ENCODE results near the gene CAPRIN1. TPM values are rescaled to one million over a fixed set of nuclear protein-coding genes. Genes with fewer than 3 reads are reported as not detected.

The CAPRIN1 gene
- total and polyA plus RNA-seq, 2 of the 8 experiments (the other 6 are each of a cell fraction or from before 2014, with no cell fraction given), result 221 to 317 TPM

DNA sequence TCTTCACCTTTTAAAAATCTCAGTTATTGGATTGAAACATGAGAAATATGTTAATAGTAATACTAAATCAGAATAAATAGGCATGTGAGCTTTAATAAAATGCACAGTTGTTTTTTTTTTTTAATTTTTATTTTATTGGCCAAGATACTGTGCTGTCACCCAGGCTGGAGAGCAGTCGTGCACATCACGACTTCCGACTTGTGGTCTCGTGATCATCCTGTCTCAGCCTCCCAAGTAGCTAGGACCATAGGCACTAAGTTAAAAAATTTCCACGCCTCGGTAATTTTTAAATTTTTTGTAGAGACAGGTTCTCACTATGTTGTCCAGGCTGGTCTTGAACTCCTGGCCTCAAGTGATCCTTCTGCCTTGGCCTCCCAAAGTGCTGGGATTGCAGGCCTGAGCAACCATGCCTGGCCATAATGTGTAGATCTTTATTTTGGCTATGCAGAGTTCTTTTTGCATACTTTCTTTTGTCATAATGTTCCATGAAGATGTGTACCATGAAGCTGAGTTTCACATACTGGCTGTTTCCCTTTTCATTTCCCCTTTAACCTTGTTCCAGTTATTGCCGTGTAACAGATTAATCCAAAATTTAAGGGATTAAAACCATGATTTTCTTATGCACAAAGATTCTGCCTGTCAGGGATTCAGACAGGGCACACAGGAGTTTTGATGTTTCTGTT, 16.0 kb downstream of the CAPRIN1 start:
- no peak overlapping the region for H3K4me2 ChIP-seq (ENCODE audit: insufficient read depth in 1 of 2, low read depth in 2 of 2, low read length in 2 of 2)
- TF ChIP-seq EZH2 (IDR thresholded peaks at IDR 0.05; ENCODE audit: low read depth, low read length, severe bottlenecking) (no peak), YY1 (IDR thresholded peaks at IDR 0.05; ENCODE audit: low read depth, low read length) (no peak), CEBPB (IDR thresholded peaks at IDR 0.05; ENCODE audit: low read depth, low read length) (no peak), KDM4A (IDR thresholded peaks at IDR 0.05; ENCODE audit: low read depth, low read length, severe bottlenecking) (no peak), BCL11A (IDR thresholded peaks at IDR 0.05; ENCODE audit: low read depth in 2 of 2, low read length in 2 of 2) (no peak), PHF8 (conservative IDR thresholded peaks at IDR 0.05; ENCODE audit: low read depth, low read length) (no peak), POLR2AphosphoS5 (IDR thresholded peaks at IDR 0.05; ENCODE audit: low read depth, low read length) (no peak), JUND (IDR thresholded peaks at IDR 0.05; ENCODE audit: low read length) (no peak), SIX5 (IDR thresholded peaks at IDR 0.05; ENCODE audit: low read depth, low read length) (no peak), RFX5 (IDR thresholded peaks at IDR 0.05; ENCODE audit: borderline replicate concordance, low read depth, low read length) (no peak), GABPA (IDR thresholded peaks at IDR 0.05; ENCODE audit: borderline replicate concordance, insufficient read depth, low read length) (no peak), CREB1 (IDR thresholded peaks at IDR 0.05) (no peak), TBP (IDR thresholded peaks at IDR 0.05; ENCODE audit: low read depth, low read length) (no peak), TAF1 (IDR thresholded peaks at IDR 0.05; ENCODE audit: low read depth, low read length) (no peak), POLR2A (IDR thresholded peaks at IDR 0.05; ENCODE audit: control extremely low read depth in 1 of 2, low read depth in 2 of 2, low read length in 2 of 2) (no peak)

More for the DNA sequence above, 16.0 kb downstream of the CAPRIN1 start:
- Histone ChIP-seq H4K91ac (replicated peaks; ENCODE audit: insufficient read length, low read length) (no peak overlapping the region), H3K23me2 (ENCODE audit: low read depth, low read length) (no peaks in the 10 kb centered on the region), H2BK12ac (ENCODE audit: low read depth, low read length) (no peak overlapping the region), H3K36me3 (ENCODE audit: control insufficient read depth in 2 of 4, insufficient read depth in 4 of 4, low read length in 3 of 4) (peaks cover 3 to 36% (median 14%) of the 10 kb centered on the region in 4 experiments), H3K9me3 (ENCODE audit: insufficient read depth in 2 of 2, low read depth in 1 of 2, low read length in 1 of 2) (no peaks in the 10 kb centered on the region), H3K27ac (ENCODE audit: low read depth, low read length) (no peak overlapping the region), H3K18ac (ENCODE audit: extremely low read depth, low read length) (no peak overlapping the region), H3K4me3 (ENCODE audit: extremely low read depth in 1 of 4, insufficient read depth in 2 of 4, low read depth in 3 of 4, low read length in 4 of 4) (no peak overlapping the region), H2BK120ac (replicated peaks; ENCODE audit: low read depth, low read length) (no peak overlapping the region), H3K79me2 (ENCODE audit: control insufficient read depth in 1 of 2, insufficient read depth in 2 of 2, low read length in 2 of 2) (peaks cover 64 to 99% of the 10 kb centered on the region in 2 experiments), H3K14ac (ENCODE audit: insufficient read length) (no peak overlapping the region), H2BK15ac (ENCODE audit: low read length) (no peak overlapping the region), H3K4me1 (replicated peaks in 1 of 4; ENCODE audit: control insufficient read depth in 3 of 4, insufficient read depth in 4 of 4, low read length in 3 of 4) (no peaks in the 10 kb centered on the region), H2AK5ac (ENCODE audit: low read depth, low read length) (no peak overlapping the region), H3K27me3 (replicated peaks in 1 of 4; ENCODE audit: control insufficient read depth in 3 of 4, extremely low read depth in 1 of 4, insufficient read depth in 3 of 4, low read length in 3 of 4) (no peaks in the 10 kb centered on the region), H2AFZ (ENCODE audit: low read length) (no peak overlapping the region), H4K5ac (ENCODE audit: insufficient read length, low read depth, low read length) (no peak overlapping the region), H3K4ac (replicated peaks; ENCODE audit: insufficient read length, low read depth, low read length) (no peak overlapping the region), H3K9ac (replicated peaks in 1 of 4; ENCODE audit: extremely low read depth in 1 of 4, low read depth in 3 of 4, low read length in 3 of 4) (no peak overlapping the region), H4K20me1 (replicated peaks in 1 of 2; ENCODE audit: control insufficient read depth in 1 of 2, insufficient read depth in 2 of 2, low read length in 2 of 2) (peaks cover 27 to 41% of the 10 kb centered on the region in 2 experiments), H2BK5ac (ENCODE audit: low read depth, low read length) (no peak overlapping the region), H4K8ac (ENCODE audit: extremely low read depth, insufficient read depth, low read length) (no peak overlapping the region), H3K23ac (ENCODE audit: insufficient read length) (no peak overlapping the region), H3K56ac (replicated peaks; ENCODE audit: insufficient read length, low read depth, low read length) (no peak overlapping the region), H3K79me1 (ENCODE audit: low read depth, low read length) (no peaks in the 10 kb centered on the region; the same call in 1 of the 2 replicates), H2BK20ac (ENCODE audit: low read length) (no peak overlapping the region)
- ChIA-PET POLR2A (ENCODE audit: partially characterized antibody) (interaction anchor here (0.6 to 16.5 kb wide), 3 partner anchors 11 to 75 kb away, joined by 4 to 176 read pairs (median 45); partner anchors contain the start of gene CAPRIN1), CTCF (ENCODE audit: partially characterized antibody) (interaction anchor here (2.2 to 2.4 kb wide), 3 partner anchors 8 to 28 kb away, joined by 8 to 12 read pairs (median 9); no protein-coding TSS in a partner anchor)
- no peak for DNase-seq (ENCODE audit: low read depth in 1 of 2, low spot score in 2 of 2)
- 94% methylated on average over 7 of the region's 7 CpGs; no CpG with 5 or more reads in 1 of the 2 experiments for WGBS, 2 experiments (ENCODE audit: extremely low coverage in 1 of 2, insufficient coverage in 1 of 2, insufficient read length in 1 of 2, insufficient replicate concordance in 2 of 2, low coverage in 1 of 2, low lambda C conversion rate in 2 of 2, missing lambda C conversion rate in 1 of 2)
- no peak for FAIRE-seq
